Keratinocyte (primary cell): Measurements from ENCODE around the gene TEX26. TPM values are rescaled to one million over a fixed set of nuclear protein-coding genes. Genes with fewer than 3 reads are reported as not detected.

Experiments
- DNase-seq: peaks from one replicate; pipeline ENCODE4 v3.0.0-alpha.2; 2011; ENCODE audit warnings: low read depth, missing footprints, low spot score
- FAIRE-seq: peaks from 2 replicates; lab custom pipeline; 2011; peaks lifted over from hg19 to GRCh38; lab: Jason Lieb, UNC
- H2AFZ ChIP-seq: 2 replicates; pipeline ENCODE4 v1.6.0; 2012; ENCODE audit warnings: low read length, control low read depth, inconsistent platforms; ENCODE audit not compliant: control insufficient read depth
- H3K27ac ChIP-seq: 2 replicates; pipeline ENCODE4 v1.5.1; 2011; ENCODE audit warnings: low read length; ENCODE audit not compliant: control insufficient read depth, insufficient read depth
- H3K27me3 ChIP-seq: 3 replicates; pipeline ENCODE4 v1.6.0; 2011; ENCODE audit warnings: low read length; ENCODE audit not compliant: control insufficient read depth, insufficient read depth; ENCODE audit errors: extremely low read depth
- H3K36me3 ChIP-seq, 2 experiments: 2 replicates in 1 of 2; 3 replicates in 1 of 2; pipeline ENCODE4 v1.5.1; 2011; ENCODE audit warnings: low read length in 2 of 2, mild to moderate bottlenecking in 1 of 2; ENCODE audit not compliant: control insufficient read depth in 2 of 2, insufficient read depth in 2 of 2; ENCODE audit errors: extremely low read depth in 1 of 2
- H3K4me1 ChIP-seq: 3 replicates; pipeline ENCODE4 v1.5.1; 2011; ENCODE audit warnings: low read length; ENCODE audit not compliant: control insufficient read depth, insufficient read depth; ENCODE audit errors: extremely low read depth
- H3K4me2 ChIP-seq: 3 replicates; pipeline ENCODE4 v1.6.0; 2011; ENCODE audit warnings: low read depth, low read length; ENCODE audit not compliant: control insufficient read depth, insufficient read depth; ENCODE audit errors: extremely low read depth
- H3K4me3 ChIP-seq, 3 experiments: fragments of 200-600 bp in 1 of 3; sonication (generic) in 1 of 3; 2 replicates in 2 of 3; 3 replicates in 1 of 3; pipeline ENCODE4 v1.5.1; 2011 to 2016; ENCODE audit warnings: low read length in 3 of 3, mild to moderate bottlenecking in 3 of 3, control low read depth in 2 of 3, inconsistent platforms in 1 of 3, low read depth in 1 of 3, mixed read lengths in 1 of 3, mixed run types in 1 of 3, moderate library complexity in 1 of 3; ENCODE audit not compliant: control insufficient read depth in 2 of 3, insufficient read depth in 2 of 3; ENCODE audit errors: extremely low read depth in 1 of 3
- H3K79me2 ChIP-seq: 2 replicates; pipeline ENCODE4 v1.6.0; 2012; ENCODE audit warnings: low read length; ENCODE audit not compliant: control insufficient read depth, insufficient read depth
- H3K9ac ChIP-seq: 3 replicates; pipeline ENCODE4 v1.6.0; 2011; ENCODE audit warnings: low read length; ENCODE audit not compliant: control insufficient read depth, insufficient read depth; ENCODE audit errors: extremely low read depth
- H3K9me1 ChIP-seq: 3 replicates; pipeline ENCODE4 v1.6.0; 2011; ENCODE audit warnings: low read length; ENCODE audit not compliant: control insufficient read depth, insufficient read depth; ENCODE audit errors: extremely low read depth
- H3K9me3 ChIP-seq: 2 replicates; pipeline ENCODE4 v1.5.1; 2012; ENCODE audit warnings: low read depth, low read length; ENCODE audit not compliant: control insufficient read depth
- H4K20me1 ChIP-seq: 3 replicates; pipeline ENCODE4 v1.6.0; 2011; ENCODE audit warnings: low read length; ENCODE audit not compliant: control insufficient read depth, insufficient read depth; ENCODE audit errors: extremely low read depth
- CTCF ChIP-seq, 3 experiments: IDR thresholded peaks in 1 of 3; conservative IDR thresholded peaks in 1 of 3; optimal IDR thresholded peaks in 1 of 3; 2 replicates in 2 of 3; 3 replicates in 1 of 3; pipeline versions ENCODE3 to v1.5.1; 2011; ENCODE audit warnings: low read length in 3 of 3, mild to moderate bottlenecking in 3 of 3, moderate library complexity in 2 of 3, control low read depth in 1 of 3, inconsistent platforms in 1 of 3; ENCODE audit not compliant: insufficient read depth in 2 of 3; ENCODE audit errors: extremely low read depth in 1 of 3
- EZH2 ChIP-seq: IDR thresholded peaks from one replicate; pipeline ENCODE4 v1.6.1; 2012; ENCODE audit warnings: inconsistent platforms, mild to moderate bottlenecking, low read length, moderate library complexity
- dilution Hi-C: fragments of 300-500 bp; cut with MboI; formaldehyde crosslinking; loops from one replicate; pipeline ENCODE4 v1.7.0; 2020; ENCODE audit warnings: low sequenced_read_pairs; ENCODE audit not compliant: extremely low pct_ligation_motif_present
- polyA plus RNA-seq, 5 experiments: library from polyadenylated mRNA; depleted of rRNA in 3 of 5; stranded (reverse) in 3 of 5; stranded (forward) in 1 of 5; unstranded in 1 of 5; fragments of >200 nt; gene quantifications; 1 replicate in 1 of 5; 2 replicates in 3 of 5; 3 replicates in 1 of 5; pipeline versions ENCODE4 v1.2.1 to v1.2.3, GENCODE V29; 2011 to 2012; ENCODE audit warnings: missing spikeins in 2 of 5, low read depth in 1 of 5, low replicate concordance in 1 of 5

Gene TEX26
- polyA plus RNA-seq, 1 donor (not counting 4 experiments of a cell fraction or from before 2014, with no cell fraction given): not detected

- Histone ChIP-seq H3K4me3 (no peak overlapping the region), H3K36me3 (no peaks in the 10 kb centered on the region), H3K9me1 (no peaks in the 10 kb centered on the region), H3K27ac (no peak overlapping the region), H2AFZ (no peak overlapping the region), H3K27me3 (peaks cover 10% of the 10 kb centered on the region), H4K20me1 (no peaks in the 10 kb centered on the region), H3K9ac (no peak overlapping the region), H3K4me2 (no peak overlapping the region), H3K4me1 (peaks cover 17% of the 10 kb centered on the region), H3K9me3 (no peaks in the 10 kb centered on the region), H3K79me2 (no peaks in the 10 kb centered on the region)
- FAIRE-seq: peak; percentile 9
- dilution Hi-C loops: no loop called here
- TF ChIP-seq CTCF (optimal IDR thresholded peaks at IDR 0.05 in 1 of 3, IDR thresholded peaks at IDR 0.05 in 1 of 3, conservative IDR thresholded peaks at IDR 0.05 in 1 of 3; ENCODE audit: extremely low read depth in 1 of 3, insufficient read depth in 2 of 3, low read length in 3 of 3) (no peak), EZH2 (no peak)
- DNase-seq: no peak
Observed at GRCh38 chr13:30927595-30927994, 4.9 kb upstream of the TEX26 start.

DNA sequence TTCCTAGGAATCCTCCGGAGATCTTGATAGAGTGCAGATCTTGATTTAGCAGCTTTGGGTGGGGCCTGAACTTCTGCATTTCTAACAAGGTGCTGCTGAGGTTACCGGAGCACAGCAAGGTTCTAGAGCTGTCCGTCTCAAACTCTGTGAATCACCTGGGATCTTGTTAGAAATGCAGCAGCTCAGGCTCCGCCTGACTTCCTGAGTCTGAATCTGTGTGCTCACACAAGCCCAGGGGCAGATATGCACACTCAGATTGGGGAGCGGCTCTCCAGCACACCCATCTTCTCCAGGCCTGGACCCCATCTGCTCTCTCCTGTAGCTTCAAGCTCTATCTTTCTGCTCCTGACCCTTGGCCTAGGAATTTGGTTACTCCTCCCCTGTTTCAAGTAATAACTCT is 3.5 kb upstream of the TEX26 start:
- Histone ChIP-seq H3K9me1 (no peaks in the 10 kb centered on the region), H3K9ac (no peak overlapping the region), H4K20me1 (no peaks in the 10 kb centered on the region), H2AFZ (peak overlapping the region; percentile 2), H3K36me3 (no peaks in the 10 kb centered on the region), H3K9me3 (no peaks in the 10 kb centered on the region), H3K27me3 (peaks cover 17% of the 10 kb centered on the region), H3K4me3 (no peak overlapping the region), H3K27ac (no peak overlapping the region), H3K4me1 (peaks cover 8% of the 10 kb centered on the region), H3K79me2 (no peaks in the 10 kb centered on the region), H3K4me2 (peak overlapping the region; percentile 56)
- dilution Hi-C loops: no loop called here
- peak; percentile 67 for FAIRE-seq
- DNase-seq: no peak
- no peak for TF ChIP-seq EZH2
- no peak for TF ChIP-seq CTCF (optimal IDR thresholded peaks at IDR 0.05 in 1 of 3, IDR thresholded peaks at IDR 0.05 in 1 of 3, conservative IDR thresholded peaks at IDR 0.05 in 1 of 3; ENCODE audit: extremely low read depth in 1 of 3, insufficient read depth in 2 of 3, low read length in 3 of 3)
